SH-SY5Y (cell line): ENCODE measurements around the gene ROPN1L.

Experiments
- GATA2 ChIP-seq: IDR thresholded peaks from 2 replicates; pipeline ENCODE4 v1.6.1; 2011; ENCODE audit warnings: mild to moderate bottlenecking, low read depth, low read length
- GATA3 ChIP-seq: IDR thresholded peaks from 2 replicates; pipeline ENCODE4 v1.6.1; 2011; ENCODE audit warnings: low read depth, mild to moderate bottlenecking, low read length, moderate library complexity

ROPN1L gene

GRCh38 chr5:10489810-10490426, 48.2 kb downstream of the ROPN1L start:
- TF ChIP-seq GATA2 (no peak), GATA3 (no peak)

DNA sequence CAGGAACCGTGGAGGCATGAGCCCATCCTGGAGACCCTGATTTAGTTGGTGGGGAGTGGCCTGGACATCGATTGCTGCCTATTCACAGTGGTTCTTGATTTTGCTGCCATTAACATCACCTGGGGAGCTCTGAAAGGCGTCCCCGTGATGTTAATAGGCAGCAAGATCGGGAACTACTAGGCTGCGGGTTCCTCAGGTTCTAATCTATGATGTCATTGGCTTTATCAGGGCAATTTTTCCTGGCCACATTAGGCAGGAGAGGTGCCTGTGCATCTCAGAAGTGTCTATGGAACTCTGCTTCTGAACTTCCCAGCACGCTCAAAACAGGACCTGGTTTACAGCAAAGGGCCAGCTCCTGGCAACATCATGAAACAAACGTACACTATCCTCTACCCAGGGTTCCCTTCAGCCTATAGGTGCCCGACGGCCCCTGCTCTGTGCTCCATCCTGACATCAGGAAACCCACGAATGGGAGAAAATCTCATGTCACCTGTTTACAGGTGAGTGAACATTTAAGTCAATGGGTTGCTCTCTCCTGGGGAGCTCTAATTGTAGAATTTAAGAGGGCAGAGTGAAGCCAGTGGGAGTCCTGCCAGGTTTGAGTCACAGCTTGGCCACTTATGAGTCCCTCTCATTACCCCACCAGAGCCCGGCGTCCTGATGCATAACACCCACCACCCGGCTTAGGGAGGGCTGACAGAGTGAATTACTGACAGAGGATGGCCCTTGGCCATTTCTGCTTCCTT, 49.4 kb downstream of the ROPN1L start:
- TF ChIP-seq GATA3, result no peak
- no peak for TF ChIP-seq GATA2

- TF ChIP-seq GATA2, result no peak
- no peak for TF ChIP-seq GATA3
Observed at GRCh38 chr5:10491673-10492026, 50.0 kb downstream of the ROPN1L start.

GRCh38 chr5:10493884-10494283, 52.2 kb downstream of the ROPN1L start:
- TF ChIP-seq GATA2, result no peak
- no peak for TF ChIP-seq GATA3

DNA sequence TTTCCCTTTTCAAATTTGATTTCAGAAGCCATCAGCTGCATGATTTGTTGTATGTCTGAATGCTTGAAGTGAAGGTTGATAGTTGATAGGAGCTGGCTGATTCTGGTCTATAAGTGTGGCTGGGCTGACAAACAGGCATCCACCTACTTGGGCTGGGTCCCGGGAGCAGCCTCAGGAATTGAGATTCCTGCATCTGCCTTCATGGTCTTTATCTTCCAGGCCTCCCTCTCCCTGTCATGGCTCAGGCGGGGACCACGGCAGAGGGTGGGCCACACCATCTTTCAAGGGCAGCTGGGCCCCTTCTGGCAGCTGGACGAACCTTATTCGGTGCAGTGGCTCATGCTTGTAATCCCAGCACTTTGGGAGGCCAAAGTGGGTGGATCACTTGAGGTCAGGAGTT, 55.9 kb downstream of the ROPN1L start:
- no peak for TF ChIP-seq GATA3
- no peak for TF ChIP-seq GATA2

GRCh38 chr5:10498350-10498749, 56.7 kb downstream of the ROPN1L start:
- TF ChIP-seq GATA2 (no peak), GATA3 (no peak)

GRCh38 chr5:10499066-10499465, 57.4 kb downstream of the ROPN1L start:
- no peak for TF ChIP-seq GATA3
- no peak for TF ChIP-seq GATA2

DNA sequence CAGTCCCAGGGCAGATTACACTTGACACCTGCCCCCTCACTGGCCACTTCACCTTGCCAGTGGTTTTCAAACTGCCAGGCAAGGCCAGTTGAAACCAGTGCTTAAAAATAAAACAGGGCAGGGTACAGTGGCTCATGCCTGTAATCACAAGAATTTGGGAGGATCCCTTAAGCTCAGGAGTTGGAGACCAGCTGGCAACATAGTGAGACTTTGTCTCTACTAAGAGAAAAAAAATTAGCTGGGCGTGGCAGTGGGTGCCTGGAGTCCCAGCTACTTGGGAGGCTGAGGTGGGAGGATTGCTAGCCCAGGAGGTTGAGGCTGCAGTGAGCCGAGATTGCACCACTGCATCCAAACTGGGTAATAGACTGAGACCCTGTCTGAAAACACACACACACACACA, 58.1 kb downstream of the ROPN1L start:
- TF ChIP-seq GATA3, result no peak
- no peak for TF ChIP-seq GATA2

DNA sequence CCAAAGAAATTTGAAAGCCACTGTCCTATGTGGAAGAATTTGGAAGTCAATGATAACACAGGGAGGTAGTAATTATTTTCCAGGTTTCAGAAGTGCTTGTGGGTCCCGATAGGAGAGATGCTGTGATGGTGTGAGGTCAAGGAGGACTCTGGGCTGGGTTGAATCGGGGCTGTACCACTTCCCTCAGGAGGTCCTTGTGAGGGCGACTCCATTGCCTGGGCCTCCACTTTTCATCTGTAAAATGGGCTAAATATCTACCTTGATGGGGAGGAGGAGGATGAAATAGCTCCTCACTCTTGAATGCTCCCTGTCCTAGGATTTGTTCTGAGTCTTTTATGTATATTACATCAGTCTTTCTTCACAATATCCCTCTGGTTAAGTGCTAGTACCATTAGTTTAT, 59.0 kb downstream of the ROPN1L start:
- no peak for TF ChIP-seq GATA2
- TF ChIP-seq GATA3, result no peak

DNA sequence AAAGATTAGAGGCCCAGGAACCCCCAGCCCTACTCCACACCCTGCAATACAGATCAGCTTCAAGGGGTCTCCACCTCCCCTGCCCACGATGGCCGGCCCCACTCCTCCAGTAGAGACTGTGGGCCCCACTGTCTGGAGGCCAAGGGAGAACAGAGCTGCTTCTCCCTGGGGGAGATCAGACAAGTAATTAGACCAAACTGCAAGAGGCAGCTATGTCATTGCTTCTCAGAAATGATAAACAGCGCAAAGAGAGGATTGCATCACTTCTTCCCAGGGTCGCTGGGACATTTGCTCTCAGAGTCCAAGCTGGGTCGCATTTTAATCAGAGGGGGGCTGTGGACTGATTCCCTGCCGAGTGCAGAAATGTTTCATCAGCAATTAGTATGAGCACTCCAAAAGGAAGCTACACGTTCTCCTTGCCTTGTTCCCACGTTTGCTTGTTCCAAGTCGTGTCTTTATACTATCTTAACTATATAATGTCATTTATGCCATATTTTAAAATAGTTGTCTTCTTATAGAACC, 59.9 kb downstream of the ROPN1L start:
- TF ChIP-seq GATA2, result no peak
- TF ChIP-seq GATA3, result no peak

- no peak for TF ChIP-seq GATA2
- TF ChIP-seq GATA3, result no peak
Observed at GRCh38 chr5:10502130-10502529, 60.5 kb downstream of the ROPN1L start.

DNA sequence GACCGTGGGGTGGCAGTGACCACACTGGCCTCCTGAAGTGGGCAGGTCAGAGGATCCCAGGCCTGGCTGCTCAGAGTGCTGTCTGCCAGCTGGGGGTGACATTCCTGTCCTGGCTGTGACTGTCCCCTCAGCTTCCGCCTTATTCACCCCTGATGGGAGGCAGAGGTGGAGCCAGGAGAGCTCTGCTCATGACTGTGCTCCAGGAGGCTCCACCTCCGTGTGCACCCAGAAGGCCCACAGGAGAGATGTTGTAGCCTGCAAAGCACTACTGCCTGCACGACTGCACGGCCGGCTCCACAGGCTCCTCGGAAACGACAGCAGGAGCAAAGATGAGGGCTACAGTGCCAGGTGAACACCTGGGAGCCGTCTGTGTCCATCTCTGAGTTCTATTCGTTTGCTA, 60.9 kb downstream of the ROPN1L start:
- TF ChIP-seq GATA2 (no peak), GATA3 (no peak)

- TF ChIP-seq GATA2 (no peak), GATA3 (no peak)
Observed at GRCh38 chr5:10503321-10503720, 61.6 kb downstream of the ROPN1L start.

GRCh38 chr5:10503997-10504793, 62.5 kb downstream of the ROPN1L start:
- TF ChIP-seq GATA2, result no peak
- TF ChIP-seq GATA3, result no peak

- TF ChIP-seq GATA3, result no peak
- no peak for TF ChIP-seq GATA2
Observed at GRCh38 chr5:10505517-10506095, 63.9 kb downstream of the ROPN1L start.
